Measurements from ENCODE around the gene VDAC1.
"Not testable (repeated sequence)": the region's sequence is repeated elsewhere in the genome, so short reads cannot be mapped to it uniquely, and the experiment has no call there.

The VDAC1 gene

DNA sequence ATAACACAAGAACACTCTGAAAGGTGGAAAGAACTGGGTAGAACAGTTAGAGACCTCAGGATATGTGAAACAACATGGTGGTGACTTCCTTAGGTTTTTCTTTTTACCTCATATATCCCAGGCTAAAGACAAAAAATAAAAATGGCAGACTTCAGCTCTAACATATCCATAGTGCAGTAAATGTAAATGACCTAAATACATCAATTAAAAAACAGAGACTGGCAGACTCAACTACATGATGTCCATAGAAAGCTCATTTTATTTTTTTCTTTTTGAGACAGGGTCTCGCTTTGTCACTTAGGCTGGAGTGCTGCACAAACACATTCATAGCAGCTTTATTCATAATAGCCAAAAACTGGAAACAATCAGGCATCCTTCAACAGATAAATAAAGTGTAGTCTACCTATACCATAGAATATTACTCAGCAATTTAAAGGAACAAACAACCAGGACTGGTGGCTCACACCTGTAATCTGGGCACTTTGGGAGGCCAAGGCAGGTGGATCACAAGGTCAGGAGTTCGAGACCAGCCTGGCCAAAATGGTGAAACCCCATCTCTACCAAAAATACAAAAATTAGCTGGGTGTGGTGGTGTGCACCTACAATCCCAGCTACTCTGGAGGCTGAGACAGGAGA lies 41.2 kb downstream of the VDAC1 start:
- DNase-seq, result no peak

DNA sequence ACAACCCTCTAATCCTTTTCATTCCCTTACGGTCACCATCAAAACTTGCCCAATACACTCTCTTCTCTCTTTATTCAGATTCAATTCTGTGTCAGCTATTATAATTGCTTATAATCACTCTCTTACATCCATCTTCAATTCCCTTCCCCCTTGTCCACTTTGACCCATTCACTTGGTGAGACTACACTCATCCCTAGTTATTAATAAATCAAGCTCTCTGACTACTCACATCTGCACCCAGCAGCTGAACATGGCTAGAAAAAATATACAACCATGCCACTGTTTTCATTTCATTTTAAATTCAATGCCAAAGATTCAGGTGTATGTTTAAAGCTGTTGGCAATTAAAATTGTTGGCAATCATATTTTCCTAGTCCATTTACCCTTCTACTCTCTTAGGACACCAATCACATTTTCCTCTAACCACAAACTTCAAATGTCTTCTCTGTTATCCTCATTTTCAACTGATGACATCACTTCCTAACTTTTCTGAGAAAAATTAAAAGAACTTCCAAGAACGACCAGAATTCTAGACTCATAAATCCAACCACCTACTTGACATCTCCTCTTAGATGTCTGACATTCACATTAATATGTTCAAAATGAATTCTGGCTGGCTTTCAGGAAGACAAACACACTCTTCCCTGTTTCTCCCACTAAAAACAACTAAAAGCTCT lies 41.8 kb downstream of the VDAC1 start:
- no peak for DNase-seq

DNA sequence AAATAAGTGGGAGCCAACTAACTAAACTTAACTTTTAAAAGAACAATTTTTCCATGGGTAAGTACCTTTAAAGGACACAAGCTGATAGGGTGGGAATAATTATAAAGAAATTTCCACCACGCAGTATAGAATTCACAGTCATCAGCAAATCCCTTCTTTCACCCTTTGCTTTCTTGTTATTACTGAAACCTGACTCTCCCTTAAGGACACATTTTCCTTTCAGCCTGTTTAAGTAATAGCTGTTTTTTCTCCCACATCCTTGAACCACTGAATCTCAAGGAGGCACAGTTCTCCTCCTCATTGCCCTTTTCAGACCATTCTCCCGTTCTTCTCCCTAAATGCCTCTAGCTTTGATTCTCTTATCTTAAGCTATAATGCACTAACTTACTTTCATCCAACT lies 42.6 kb downstream of the VDAC1 start:
- no peak for DNase-seq

DNA sequence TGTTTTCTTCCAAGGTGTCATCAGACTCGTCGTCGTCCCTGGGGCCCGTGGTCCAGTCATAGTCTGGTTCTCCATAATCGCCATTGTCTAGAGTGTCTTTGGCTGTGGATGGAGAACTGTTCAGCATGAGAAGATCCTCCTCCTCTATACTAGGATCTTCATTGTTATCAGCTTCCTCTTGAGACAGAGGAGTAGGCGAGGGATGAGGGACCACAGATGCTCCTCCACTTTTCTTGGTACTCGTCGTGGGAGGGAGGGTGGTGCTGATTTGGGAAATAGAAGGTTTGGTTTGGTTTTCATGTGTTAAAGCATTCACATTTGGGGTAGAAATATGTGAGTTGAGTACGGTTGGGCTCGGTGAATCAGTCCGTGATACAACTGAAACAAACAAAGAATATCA lies 45.1 kb downstream of the VDAC1 start:
- DNase-seq, result no peak

DNA sequence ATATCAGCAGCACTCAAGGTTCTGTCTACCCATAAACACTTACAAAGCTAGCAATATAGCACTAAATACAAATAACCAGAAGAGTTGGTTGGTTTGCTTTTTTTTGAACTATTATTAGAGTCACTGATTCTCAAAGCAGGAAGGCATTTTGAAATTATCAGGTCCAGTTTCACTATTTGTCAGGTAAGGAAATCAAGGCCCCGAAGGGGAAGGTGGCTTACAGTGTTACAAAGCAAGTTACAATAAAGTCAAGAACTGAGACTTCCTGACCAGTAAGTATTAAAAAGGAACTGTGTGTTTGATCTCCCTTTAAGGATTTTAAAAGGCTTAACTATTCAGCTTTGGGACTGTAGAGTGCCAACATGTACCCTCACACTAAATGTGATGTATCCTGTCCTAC lies 47.2 kb downstream of the VDAC1 start:
- no peak for DNase-seq

DNA sequence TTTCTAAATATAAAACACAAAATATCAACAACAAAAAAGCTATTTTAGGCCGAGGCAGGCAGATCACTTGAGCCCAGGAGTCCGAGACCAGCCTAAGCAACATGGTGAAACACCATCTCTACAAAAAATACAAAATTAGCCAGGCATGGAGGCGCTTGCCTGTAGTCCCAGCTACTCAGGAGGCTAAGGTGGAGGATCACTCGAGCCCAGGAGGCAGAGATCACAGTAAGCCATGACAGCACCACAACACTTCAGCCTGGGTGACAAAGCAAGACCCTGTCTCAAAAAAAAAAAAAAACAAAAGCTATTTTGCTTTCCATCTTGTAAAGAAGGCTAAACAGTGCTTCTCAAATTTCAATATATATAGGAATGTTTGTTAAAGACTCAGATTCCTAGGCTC lies 47.7 kb downstream of the VDAC1 start:
- no peak for DNase-seq

DNA sequence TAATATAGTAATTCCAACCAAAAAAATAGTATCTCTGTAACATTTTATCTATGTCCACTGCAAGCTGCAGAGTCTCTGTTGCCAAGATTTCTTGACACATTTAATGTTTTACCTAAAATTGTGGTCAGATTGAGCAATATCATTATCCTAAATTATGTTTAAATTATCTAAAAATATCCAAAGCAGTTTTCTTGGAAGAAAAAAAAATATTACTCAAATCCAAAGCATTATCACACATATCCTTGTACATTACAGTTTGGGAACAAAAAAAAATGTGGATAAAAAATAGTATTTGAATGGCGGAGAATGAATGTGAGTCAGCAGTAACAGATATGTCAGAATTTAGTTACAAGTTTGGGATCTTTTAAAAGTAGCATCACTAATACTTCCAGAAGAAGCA lies 48.6 kb downstream of the VDAC1 start:
- not testable (repeated sequence) for DNase-seq

DNA sequence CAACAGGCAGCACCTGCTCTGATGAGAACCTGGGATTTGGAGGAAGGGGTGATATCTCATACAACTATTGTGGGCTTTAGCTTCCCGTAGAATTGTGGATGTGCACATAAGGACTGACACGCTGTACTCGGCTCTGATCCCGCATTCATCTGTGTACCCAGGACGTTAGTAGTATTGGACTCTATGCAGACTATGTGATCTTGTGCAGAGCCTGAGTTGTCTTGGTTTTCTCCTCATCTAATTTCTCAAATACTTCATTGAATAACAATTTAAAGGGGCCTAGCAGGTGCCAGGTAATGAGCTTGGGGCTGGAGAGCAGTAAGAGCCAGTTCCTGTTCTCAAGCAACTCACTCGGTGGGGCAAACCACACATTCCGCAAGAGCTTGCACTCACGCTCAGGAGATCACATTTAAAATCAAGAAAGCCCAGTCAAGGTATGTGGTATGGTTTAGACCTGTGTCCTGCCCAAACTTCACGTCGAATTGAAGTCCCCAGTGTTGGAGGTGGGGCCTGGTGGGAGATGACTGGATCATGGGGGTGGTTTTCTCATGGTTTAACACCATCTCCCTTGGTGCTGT lies 51.1 kb downstream of the VDAC1 start:
- DNase-seq, result no peak

DNA sequence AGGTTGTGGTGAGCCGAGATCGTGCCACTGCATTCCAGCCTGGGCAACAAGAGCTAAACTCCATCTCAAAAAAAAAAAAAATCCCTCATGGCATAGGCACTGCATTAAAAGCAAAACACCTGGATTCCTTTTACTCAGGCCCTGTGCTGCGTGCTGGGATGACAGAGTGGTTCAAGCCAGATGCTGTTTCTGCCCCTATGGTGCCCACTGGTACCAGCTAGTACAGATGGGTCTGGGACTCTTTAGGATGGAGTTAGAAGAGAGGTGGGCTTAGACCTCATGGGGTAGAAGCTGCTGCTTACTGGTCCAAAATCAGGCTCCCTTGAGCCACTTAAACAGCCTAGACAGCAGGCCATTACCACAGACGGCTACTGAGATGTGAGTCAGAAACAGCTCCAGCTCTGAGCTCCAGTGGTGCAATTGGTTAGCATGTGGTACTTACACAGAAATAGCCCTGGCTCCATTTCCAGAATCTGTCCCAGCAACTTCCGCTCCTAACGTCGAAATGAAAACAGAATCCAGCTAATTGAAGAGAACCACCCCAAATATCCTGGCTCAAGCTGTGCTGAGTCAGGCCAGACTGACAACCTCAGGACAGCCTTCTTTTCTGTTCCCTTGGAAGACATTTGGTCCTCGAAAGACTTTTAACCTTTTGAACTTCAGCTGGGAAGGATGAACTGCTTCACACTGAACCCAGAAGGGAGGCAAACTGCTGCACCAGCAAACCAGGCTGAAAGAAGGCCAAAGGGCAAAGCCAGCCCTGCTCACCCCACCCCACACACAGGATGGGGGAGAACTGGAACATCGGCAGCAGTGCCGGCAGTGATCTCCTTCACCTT lies 51.8 kb downstream of the VDAC1 start:
- no peak for DNase-seq

DNA sequence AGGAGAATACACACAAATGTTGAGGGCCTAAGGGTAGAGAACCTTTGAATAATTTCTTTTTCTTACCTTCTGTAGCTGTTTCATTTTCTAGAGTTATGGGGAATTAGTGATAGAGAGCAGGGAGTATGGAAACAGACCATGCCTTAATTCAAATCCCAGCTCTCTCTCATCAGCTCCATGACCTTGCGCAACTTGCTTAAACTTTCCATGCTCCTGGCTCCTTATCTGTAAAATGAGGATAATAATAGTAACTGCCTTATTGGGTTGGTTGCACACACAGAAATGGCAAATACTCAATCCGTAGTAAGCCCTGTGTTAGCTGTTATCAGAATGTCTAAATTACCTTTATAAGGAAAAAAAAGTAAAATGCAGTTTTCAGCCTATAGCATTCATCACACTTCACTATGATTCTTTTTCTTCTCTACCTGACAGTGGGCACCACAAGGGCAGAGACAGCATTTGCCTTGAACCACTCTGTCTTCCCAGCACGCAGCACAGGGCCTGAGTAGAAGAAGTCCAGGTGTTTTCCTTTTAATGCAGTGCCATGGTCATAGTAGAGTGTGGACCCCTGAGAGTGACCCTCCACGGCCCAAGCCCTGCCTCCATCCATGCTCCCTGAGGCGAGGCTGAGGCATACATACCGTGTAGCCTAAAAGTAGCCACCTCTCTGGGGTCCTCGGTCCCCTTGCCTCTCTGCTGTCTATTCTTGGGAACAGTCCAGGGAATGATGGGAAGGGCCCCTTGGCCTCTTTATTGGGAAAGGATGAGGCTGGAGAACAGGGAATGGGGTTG lies 53.8 kb downstream of the VDAC1 start:
- DNase-seq, result no peak

DNA sequence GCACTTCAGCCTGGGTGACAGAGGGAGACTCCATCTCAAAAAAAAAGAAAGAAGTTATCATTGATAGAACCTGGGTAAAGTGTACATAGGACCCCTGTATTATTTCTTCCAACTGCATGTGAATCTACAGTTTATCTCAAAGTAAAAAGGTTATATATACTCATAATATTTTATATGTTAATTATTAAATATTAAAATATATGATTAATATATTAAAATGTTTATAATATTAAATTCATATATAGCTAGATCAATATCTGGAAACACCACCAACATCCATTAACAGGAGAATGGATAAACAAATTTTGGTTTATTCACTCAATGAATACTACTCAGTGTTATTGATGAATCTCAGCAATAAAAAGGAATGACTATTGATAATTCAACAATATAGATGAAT lies 56.1 kb downstream of the VDAC1 start:
- DNase-seq, result no peak

DNA sequence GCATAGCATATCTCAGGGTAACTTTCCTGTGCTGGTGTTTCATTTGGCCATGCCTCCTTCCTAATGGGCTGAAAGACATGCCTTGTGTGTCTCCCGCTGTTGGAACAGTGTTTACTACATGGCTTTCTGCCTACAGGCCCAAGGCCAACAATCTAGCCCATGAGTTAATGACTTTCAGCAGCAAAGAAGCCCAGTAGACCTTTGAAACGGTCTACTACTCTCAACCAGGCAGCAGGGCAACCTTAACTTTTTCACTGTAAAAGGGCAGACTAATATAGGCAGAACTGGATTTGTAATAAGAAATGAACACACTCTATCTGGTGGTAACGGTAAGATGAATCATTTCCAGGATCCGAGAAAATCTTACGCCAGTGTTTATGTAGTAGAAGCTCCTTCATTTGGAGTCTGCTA lies 57.3 kb downstream of the VDAC1 start:
- no peak for DNase-seq

DNA sequence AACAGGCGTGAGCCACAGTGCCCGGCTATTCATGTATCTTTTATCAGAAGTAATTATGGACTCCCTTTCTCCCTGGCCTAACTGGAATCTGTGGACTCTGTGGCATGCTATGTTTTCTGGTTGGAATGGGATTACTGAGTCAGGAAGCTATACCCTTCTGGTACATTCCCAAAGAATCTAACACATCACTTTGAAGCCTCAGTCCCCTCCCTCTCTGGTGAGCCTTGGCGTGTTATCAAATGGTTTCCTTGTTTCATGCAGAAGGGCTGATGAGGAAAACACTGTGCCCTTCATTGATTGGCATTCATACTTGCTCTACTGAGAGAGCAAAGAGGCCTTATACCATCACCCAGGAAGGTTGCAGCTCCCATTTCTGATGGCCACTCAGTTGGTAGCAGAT lies 59.2 kb downstream of the VDAC1 start:
- no peak for DNase-seq

DNA sequence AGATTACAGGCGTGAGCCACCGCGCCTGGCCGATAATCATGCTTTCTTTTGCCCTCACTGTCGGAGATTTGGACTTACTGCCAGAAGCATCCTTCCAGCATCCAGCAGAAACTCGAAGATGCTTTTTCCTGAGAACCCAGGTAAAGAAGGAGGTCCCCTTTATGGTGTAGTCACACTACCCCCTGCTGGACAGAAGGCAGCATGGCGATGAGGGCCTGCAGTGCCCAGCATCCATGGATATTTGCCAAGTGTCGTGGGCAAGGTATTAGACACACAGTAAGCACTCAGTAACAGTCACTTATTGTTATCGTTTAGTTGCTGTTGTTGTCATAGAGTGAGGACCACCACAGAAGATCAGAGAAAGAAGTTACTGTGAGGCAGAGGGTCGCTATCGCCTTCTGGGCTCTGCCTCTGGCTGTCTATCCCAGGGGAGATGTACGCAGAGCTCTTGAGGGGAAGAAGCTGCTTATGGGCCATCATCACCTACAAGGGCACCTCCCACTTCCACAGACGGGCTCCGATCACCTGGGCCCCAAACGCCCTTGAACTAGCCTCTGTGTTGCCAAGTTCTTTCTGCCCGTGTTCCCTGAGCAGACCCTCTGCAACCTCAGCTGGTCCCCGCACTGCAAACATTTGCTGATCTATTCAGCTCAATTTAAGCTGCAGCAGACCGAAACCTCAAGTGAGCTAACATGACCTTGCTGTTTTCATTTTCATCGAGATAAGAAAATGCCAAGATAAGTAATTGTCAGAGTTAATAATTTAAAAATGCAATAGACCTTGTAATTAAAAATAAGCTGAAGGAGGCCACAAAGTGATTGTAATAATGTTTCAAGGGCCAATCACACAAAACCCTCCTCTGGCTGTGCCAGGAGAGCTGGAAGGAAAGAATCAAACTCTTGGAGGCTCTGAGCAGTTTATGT lies 60.3 kb downstream of the VDAC1 start:
- DNase-seq, result peak; percentile 38

DNA sequence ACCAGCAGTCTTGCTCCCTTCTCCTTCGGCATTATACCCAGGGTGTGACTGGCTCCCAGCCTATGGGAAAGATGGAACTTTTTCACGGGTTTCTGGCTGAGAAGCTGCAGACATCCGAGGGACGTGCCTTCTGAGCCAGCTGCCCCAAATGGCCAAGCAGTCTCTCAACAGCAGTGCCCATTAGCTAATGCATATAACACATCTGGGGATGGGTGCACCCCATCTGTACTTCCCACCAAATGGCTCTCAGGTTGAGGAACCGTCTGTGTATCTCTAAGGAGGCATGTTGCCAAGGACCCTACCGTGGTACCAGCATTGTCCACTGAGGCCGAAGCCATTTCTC lies 61.3 kb downstream of the VDAC1 start:
- no peak for DNase-seq

DNA sequence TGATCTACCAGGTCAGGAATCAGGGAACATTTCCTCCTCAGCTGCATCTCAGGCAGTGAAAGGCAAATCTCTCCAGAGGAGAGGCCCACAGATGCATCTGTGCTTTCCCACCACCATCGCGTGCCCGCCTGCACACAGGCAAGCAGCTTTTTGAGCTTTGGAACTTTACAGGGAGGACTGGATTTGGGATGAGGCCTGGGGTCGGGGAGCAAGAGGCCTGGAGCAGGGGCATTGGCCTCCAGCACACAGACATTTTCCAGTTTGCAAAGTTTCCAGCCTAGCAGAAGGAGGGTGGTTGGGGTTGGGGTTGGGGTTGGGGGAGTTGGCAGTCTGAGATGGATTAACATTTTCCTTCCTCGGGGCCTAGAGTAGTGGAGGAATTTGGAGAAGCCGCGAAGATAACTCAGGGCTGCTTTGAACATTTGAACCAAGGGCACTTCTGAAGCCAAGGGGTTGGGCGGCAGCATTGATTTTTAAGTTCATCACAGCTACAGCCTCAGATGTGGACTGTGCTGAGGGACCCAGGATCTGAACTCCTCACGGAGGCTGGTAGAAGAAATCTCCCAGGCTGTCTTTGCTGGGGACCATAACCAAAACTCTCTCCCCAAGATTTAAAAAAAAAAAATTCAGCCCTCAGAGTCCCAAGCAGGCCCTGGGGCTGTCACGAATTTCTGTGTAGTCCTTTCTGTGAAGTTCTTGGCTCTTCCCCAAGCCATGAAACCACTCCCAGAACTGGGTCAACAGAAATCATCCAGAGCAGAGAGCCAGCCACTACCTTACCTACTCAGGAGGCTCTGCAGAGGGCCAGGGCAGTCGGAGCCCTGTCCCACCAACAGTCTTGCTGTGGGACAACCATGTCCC lies 61.9 kb downstream of the VDAC1 start:
- DNase-seq, result no peak

DNA sequence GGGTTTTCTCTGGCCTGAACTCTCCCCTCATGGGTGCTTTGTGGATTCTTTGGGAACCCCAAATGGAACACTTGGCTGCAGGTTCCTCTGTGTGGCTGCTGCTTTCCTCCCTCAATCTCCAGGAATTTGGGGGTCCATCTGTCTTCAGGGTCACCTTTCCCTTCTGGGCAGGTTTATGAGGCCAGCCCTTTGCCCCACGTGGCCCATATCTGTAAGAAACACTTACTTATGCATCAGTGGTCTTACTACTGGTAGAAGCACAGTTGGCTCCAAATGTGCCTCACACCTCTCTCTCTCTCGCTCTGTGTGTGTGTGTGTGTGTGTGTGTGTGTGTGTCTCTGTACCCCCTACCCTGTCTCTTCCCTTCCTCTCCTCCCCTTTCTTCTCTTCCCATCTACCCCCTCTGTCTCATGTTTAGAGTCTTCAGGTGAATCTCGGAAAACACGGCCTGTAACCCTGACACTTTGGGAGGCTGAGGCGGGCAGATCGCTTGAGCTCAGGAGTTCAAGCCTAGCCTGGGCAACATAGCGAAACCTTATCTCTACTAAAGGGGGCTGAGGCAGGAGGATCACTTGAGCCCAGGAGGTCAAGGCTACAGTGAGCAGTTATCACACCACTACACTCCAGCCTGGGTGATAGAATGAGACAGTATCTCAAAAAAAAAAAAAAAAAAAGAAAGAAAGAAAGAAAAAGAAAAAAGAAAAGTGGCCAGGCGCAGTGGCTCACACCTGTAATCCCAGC lies 63.1 kb downstream of the VDAC1 start:
- no peak for DNase-seq

DNA sequence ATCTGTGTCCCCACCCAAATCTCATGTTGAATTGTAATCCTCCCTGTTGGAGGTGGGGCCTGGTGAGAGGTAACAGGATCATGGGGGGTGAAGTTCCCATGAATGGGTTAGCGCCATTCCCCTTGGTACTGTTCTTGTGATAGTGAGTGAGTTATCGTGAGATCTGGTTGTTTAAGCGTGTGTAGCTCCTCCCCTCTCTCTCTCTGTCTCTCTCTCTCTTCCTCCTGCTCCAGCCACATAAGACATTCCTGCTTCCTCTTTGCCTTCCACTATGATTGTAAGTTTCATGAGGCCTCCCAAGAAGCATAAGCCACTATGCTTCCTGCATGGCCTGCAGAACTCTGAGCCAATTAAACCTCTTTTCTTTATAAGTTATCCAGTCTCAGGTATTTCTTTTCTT lies 65.1 kb downstream of the VDAC1 start:
- no peak for DNase-seq

DNA sequence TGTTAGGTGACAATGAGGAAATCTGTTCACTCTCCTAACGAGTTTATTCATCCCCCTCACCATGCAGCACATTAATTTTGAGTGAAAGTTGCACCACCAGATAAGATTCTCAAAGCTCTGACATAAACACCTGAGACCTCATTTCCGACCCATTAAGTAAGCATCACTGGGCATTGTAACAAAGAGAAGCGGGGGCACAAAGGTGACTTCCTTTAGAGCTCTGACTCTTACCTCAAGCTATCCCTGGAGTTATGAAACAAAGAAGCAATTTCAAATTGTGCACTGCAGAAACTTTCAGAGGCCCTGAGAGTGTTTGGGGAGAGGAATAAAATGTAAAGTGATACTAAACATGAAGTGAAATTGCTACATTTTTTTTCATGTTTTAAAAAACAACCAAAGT lies 65.8 kb downstream of the VDAC1 start:
- DNase-seq, result no peak

All from NCI-H2227 treated with DMSO at 0.1 percent for 48 hours (cell line).